MG63 (cell line): ENCODE measurements around the gene PIP5K1B. TPM values are rescaled to one million over a fixed set of nuclear protein-coding genes. Genes with fewer than 3 reads are reported as not detected.

Source experiments
- DNase-seq: peaks from one replicate; pipeline ENCODE4 v3.0.0-alpha.2; 2020
- H3K27me3 ChIP-seq: fragments of 250-450 bp; sonication (Bioruptor Pico); 2 replicates; pipeline ENCODE4 v1.5.1; 2020; ENCODE audit warnings: mild to moderate bottlenecking, moderate library complexity
- H3K36me3 ChIP-seq: fragments of 250-450 bp; sonication (Bioruptor Pico); 2 replicates; pipeline ENCODE4 v1.5.1; 2020; ENCODE audit warnings: mild to moderate bottlenecking, moderate library complexity
- H3K4me3 ChIP-seq: fragments of 250-450 bp; sonication (Bioruptor Pico); 2 replicates; pipeline ENCODE4 v1.5.1; 2020; ENCODE audit warnings: mild to moderate bottlenecking, moderate library complexity
- H3K9me3 ChIP-seq: fragments of 250-450 bp; sonication (Bioruptor Pico); 2 replicates; pipeline ENCODE4 v1.5.1; 2020; ENCODE audit warnings: mild to moderate bottlenecking, moderate library complexity
- total RNA-seq: library from RNA; depleted of rRNA; stranded (reverse); fragments of >200 nt; shearing (Covaris generic); gene quantifications from 2 replicates; pipeline ENCODE4 v1.2.3, GENCODE V29; 2014; ENCODE audit warnings: low replicate concordance

The PIP5K1B gene
- total RNA-seq, 1 experiment from 2014 or later, result not detected

GRCh38 chr9:68843239-68843638 lies 138.2 kb downstream of the PIP5K1B start:
- H3K27me3 ChIP-seq, result no peaks in the 10 kb centered on the region
- no peak for DNase-seq
- no peak overlapping the region for H3K4me3 ChIP-seq
- H3K36me3 ChIP-seq, result no peaks in the 10 kb centered on the region
- H3K9me3 ChIP-seq, result no peaks in the 10 kb centered on the region

GRCh38 chr9:68844157-68844556 lies 139.1 kb downstream of the PIP5K1B start:
- Histone ChIP-seq H3K36me3 (no peaks in the 10 kb centered on the region), H3K9me3 (no peaks in the 10 kb centered on the region), H3K4me3 (no peak overlapping the region), H3K27me3 (no peaks in the 10 kb centered on the region)
- DNase-seq, result no peak

- no peaks in the 10 kb centered on the region for H3K27me3 ChIP-seq
- no peaks in the 10 kb centered on the region for H3K36me3 ChIP-seq
- no peak overlapping the region for H3K4me3 ChIP-seq
- no peaks in the 10 kb centered on the region for H3K9me3 ChIP-seq
- DNase-seq, result peak; percentile 12
Observed at GRCh38 chr9:68844631-68845612, 139.9 kb downstream of the PIP5K1B start.

- no peak for DNase-seq
- H3K27me3 ChIP-seq, result no peaks in the 10 kb centered on the region
- no peak overlapping the region for H3K4me3 ChIP-seq
- H3K36me3 ChIP-seq, result no peaks in the 10 kb centered on the region
- no peaks in the 10 kb centered on the region for H3K9me3 ChIP-seq
Observed at GRCh38 chr9:68847765-68848164, 142.7 kb downstream of the PIP5K1B start.

DNA sequence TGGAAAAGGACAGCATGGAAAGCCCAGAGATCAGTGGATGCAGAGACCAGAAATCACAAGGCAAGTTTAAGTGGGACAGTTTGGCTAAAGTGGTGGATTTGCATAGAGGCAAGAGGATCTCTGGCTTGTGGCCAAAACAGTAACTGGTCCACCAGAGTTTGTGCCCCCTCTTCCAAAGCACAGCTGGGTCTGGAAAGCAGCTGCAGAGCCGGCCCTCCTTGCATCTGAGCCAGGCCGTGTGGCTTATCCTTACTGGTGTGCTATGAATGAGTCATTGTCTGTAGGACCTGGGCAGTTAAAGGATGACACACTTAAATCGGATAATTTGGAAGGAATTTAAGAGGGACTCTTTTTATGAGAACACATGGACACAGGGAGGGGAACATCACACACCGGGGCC lies 146.6 kb downstream of the PIP5K1B start:
- Histone ChIP-seq H3K9me3 (no peaks in the 10 kb centered on the region), H3K36me3 (no peaks in the 10 kb centered on the region), H3K27me3 (no peaks in the 10 kb centered on the region), H3K4me3 (no peak overlapping the region)
- peak; percentile 4 for DNase-seq

DNA sequence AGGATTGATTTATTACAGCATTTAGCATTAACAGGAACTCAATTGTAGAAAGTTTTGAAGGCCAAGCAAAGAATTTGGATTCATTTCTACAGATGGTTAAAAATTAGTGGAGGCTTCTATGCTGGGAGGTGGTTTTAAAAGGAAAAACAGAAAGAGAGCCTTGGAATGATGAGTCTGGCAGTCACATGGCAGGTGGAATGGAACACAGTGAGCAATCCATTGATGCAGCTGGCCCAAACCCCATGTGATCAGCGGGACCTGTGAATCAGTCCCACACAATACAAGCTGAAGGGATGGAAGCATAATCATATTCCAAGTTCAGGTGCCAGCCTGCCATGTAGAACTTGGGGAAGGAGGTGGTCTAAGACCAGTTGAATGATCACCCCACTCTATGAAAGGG lies 147.9 kb downstream of the PIP5K1B start:
- no peaks in the 10 kb centered on the region for H3K9me3 ChIP-seq
- no peaks in the 10 kb centered on the region for H3K36me3 ChIP-seq
- H3K27me3 ChIP-seq, result no peaks in the 10 kb centered on the region
- DNase-seq, result no peak
- no peak overlapping the region for H3K4me3 ChIP-seq

- Histone ChIP-seq H3K9me3 (no peaks in the 10 kb centered on the region), H3K4me3 (no peak overlapping the region), H3K27me3 (no peaks in the 10 kb centered on the region), H3K36me3 (no peaks in the 10 kb centered on the region)
- no peak for DNase-seq
Observed at GRCh38 chr9:68859347-68859746, 154.3 kb downstream of the PIP5K1B start.

- Histone ChIP-seq H3K9me3 (no peaks in the 10 kb centered on the region), H3K36me3 (no peaks in the 10 kb centered on the region), H3K4me3 (no peak overlapping the region), H3K27me3 (no peaks in the 10 kb centered on the region)
- DNase-seq, result no peak
Observed at GRCh38 chr9:68860419-68860818, 155.4 kb downstream of the PIP5K1B start.

GRCh38 chr9:68861436-68861835 lies 156.4 kb downstream of the PIP5K1B start:
- no peaks in the 10 kb centered on the region for H3K27me3 ChIP-seq
- no peaks in the 10 kb centered on the region for H3K36me3 ChIP-seq
- DNase-seq, result no peak
- H3K4me3 ChIP-seq, result no peak overlapping the region
- H3K9me3 ChIP-seq, result no peaks in the 10 kb centered on the region

DNA sequence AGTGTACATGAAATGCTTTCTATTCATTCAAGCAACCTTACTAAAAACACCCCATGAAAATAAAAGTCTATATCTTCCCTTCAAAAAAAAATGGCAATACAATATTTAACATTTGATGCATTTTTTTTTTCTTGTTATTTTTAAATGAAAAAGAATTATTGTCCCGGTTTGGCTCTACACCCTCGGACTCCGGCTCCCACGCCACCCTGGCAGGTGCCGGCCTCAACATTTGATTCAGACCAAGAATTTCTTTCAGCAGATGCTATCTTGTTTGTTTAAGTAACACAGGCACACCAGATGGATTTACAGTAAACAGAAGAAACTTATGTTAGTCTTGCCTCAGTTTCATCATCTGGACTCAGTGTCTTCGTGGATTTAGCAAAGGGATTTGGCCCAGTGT lies 162.0 kb downstream of the PIP5K1B start:
- no peaks in the 10 kb centered on the region for H3K27me3 ChIP-seq
- H3K36me3 ChIP-seq, result no peaks in the 10 kb centered on the region
- H3K4me3 ChIP-seq, result no peak overlapping the region
- no peak for DNase-seq
- no peaks in the 10 kb centered on the region for H3K9me3 ChIP-seq

DNA sequence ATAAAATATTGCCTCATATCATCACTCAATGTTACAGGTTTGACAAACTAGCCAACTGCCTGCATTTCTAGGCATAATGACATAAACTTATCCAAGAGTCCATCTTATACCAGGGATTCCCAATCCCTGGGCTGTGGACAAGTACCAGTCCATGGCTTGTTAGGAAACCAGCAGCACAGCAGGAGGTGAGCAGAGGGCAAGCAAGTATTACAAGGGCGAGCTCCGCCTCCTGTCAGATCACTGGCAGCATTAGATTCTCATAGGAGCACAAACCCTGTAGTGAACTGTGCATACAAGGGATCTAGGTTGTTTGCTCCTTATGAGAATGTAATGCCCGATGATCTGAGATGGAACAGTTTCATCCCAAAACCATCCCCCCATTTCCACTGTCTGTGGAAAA lies 164.0 kb downstream of the PIP5K1B start:
- Histone ChIP-seq H3K4me3 (no peak overlapping the region), H3K36me3 (no peaks in the 10 kb centered on the region), H3K27me3 (no peaks in the 10 kb centered on the region)

GRCh38 chr9:68870086-68870485 lies 165.0 kb downstream of the PIP5K1B start:
- Histone ChIP-seq H3K9me3 (no peaks in the 10 kb centered on the region), H3K4me3 (no peak overlapping the region), H3K27me3 (no peaks in the 10 kb centered on the region), H3K36me3 (no peaks in the 10 kb centered on the region)
- no peak for DNase-seq

More for the DNA sequence above, 164.0 kb downstream of the PIP5K1B start:
- no peaks in the 10 kb centered on the region for H3K9me3 ChIP-seq
- DNase-seq, result no peak

- Histone ChIP-seq H3K4me3 (no peak overlapping the region), H3K9me3 (no peaks in the 10 kb centered on the region), H3K27me3 (no peaks in the 10 kb centered on the region), H3K36me3 (no peaks in the 10 kb centered on the region)
- DNase-seq, result no peak
Observed at GRCh38 chr9:68871236-68871635, 166.2 kb downstream of the PIP5K1B start.

- Histone ChIP-seq H3K4me3 (no peak overlapping the region), H3K9me3 (no peaks in the 10 kb centered on the region), H3K27me3 (no peaks in the 10 kb centered on the region), H3K36me3 (no peaks in the 10 kb centered on the region)
- DNase-seq, result no peak
Observed at GRCh38 chr9:68872026-68872501, 167.0 kb downstream of the PIP5K1B start.

GRCh38 chr9:68873179-68873578 lies 168.1 kb downstream of the PIP5K1B start:
- no peaks in the 10 kb centered on the region for H3K36me3 ChIP-seq
- no peaks in the 10 kb centered on the region for H3K27me3 ChIP-seq
- DNase-seq, result no peak
- no peak overlapping the region for H3K4me3 ChIP-seq
- no peaks in the 10 kb centered on the region for H3K9me3 ChIP-seq

DNA sequence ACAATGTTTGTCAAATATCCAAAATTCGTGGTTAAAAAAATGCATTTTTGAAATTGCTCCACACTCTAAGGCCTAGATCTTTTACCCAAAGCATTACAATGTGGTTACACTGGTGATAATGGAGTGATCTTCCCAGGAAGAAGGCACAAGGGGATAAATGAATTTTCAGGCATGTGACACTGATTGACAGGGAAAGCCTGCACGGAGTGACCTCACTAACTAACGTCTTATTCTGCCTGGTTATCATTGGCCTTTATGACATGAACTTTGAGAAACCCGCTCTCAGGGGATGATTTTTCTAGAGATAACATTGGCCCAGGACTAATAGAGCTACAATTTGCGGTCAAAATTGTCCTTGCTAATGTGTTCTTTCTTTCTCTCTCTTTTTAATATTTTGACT lies 171.2 kb downstream of the PIP5K1B start:
- H3K27me3 ChIP-seq, result no peaks in the 10 kb centered on the region

GRCh38 chr9:68876681-68877080 lies 171.6 kb downstream of the PIP5K1B start:
- no peak for DNase-seq
- Histone ChIP-seq H3K4me3 (no peak overlapping the region), H3K27me3 (no peaks in the 10 kb centered on the region), H3K36me3 (no peaks in the 10 kb centered on the region), H3K9me3 (no peaks in the 10 kb centered on the region)

More for the DNA sequence above, 171.2 kb downstream of the PIP5K1B start:
- Histone ChIP-seq H3K9me3 (no peaks in the 10 kb centered on the region), H3K36me3 (no peaks in the 10 kb centered on the region), H3K4me3 (no peak overlapping the region)
- DNase-seq, result no peak

- Histone ChIP-seq H3K9me3 (no peaks in the 10 kb centered on the region), H3K27me3 (no peaks in the 10 kb centered on the region), H3K36me3 (no peaks in the 10 kb centered on the region), H3K4me3 (no peak overlapping the region)
- no peak for DNase-seq
Observed at GRCh38 chr9:68877219-68877618, 172.2 kb downstream of the PIP5K1B start.
